Left lung (tissue), 10 donors: ENCODE measurements around the gene WDR35. TPM values are rescaled to one million over a fixed set of nuclear protein-coding genes. Genes with fewer than 3 reads are reported as not detected.

Experiments
- ATAC-seq: fragments of 200-7000 bp; cut with Tn5 transposase; one replicate; pipeline ENCODE4 v1.9.1; 2020; ENCODE audit warnings: moderate library complexity
- DNase-seq, 4 donors: peaks; one replicate each; pipeline ENCODE4 v3.0.0-alpha.2; 2013 to 2020
- H3K27ac ChIP-seq, 2 donors: fragments of 200-600 bp; sonication (generic) in 1 of 2; one replicate each; pipeline versions ENCODE4 v1.5.0 to v1.8.0; 2020 to 2021
- H3K27me3 ChIP-seq, 2 donors: fragments of 200-600 bp; sonication (generic) in 1 of 2; one replicate each; pipeline versions ENCODE4 v1.5.0 to v1.8.0; 2020 to 2021
- H3K36me3 ChIP-seq, 2 donors: fragments of 200-600 bp; sonication (generic) in 1 of 2; one replicate each; pipeline versions ENCODE4 v1.5.0 to v1.8.0; 2020 to 2021
- H3K4me1 ChIP-seq, 2 donors: fragments of 200-600 bp; one replicate each; pipeline ENCODE4 v1.8.0; 2021
- H3K4me3 ChIP-seq, 2 donors: fragments of 200-600 bp; sonication (generic) in 1 of 2; one replicate each; pipeline versions ENCODE4 v1.5.0 to v1.8.0; 2020 to 2021; ENCODE audit warnings: mild to moderate bottlenecking in 1 of 2
- H3K9me3 ChIP-seq, 2 donors: fragments of 200-600 bp; sonication (generic) in 1 of 2; one replicate each; pipeline versions ENCODE4 v1.5.0 to v1.8.0; 2020 to 2021
- intact Hi-C, 2 donors: fragments of 100-400 bp; cut with DNase I; formaldehyde crosslinking; loops; one replicate each; pipeline versions ENCODE4 v1.11.2 to v1.14.2; 2022
- polyA plus RNA-seq, 6 donors: library from polyadenylated mRNA; unstranded; fragments of 120-200 nt; gene quantifications; one replicate each; pipeline ENCODE4 v1.2.1, GENCODE V29; 2013; ENCODE audit not compliant: insufficient read length in 6 of 6
- total RNA-seq, 2 donors: library from RNA; stranded (reverse); fragmentation: NEBNext Ultra II Directional; extraction: Animal tissue kit (Norgen Biotek cat#: 25700); gene quantifications; one replicate each; pipeline ENCODE4 v1.2.1, GENCODE V29; 2021
- TF ChIP-seq, protein P1 (sequence below), 2 donors: fragments of 200-600 bp; sonication (generic) in 1 of 2; IDR thresholded peaks; one replicate each; pipeline versions ENCODE4 v1.5.0 to v1.8.0; 2021; ENCODE audit warnings: antibody characterized with exemption in 2 of 2
- donor health status: DM: no; HTN: yes; CAD: no.
- donor health status: DM: no; HTN: no; CAD: no.

The WDR35 gene
- total and polyA plus RNA-seq, 8 donors, result 8.0 to 32.3 (median 27.7) TPM

DNA sequence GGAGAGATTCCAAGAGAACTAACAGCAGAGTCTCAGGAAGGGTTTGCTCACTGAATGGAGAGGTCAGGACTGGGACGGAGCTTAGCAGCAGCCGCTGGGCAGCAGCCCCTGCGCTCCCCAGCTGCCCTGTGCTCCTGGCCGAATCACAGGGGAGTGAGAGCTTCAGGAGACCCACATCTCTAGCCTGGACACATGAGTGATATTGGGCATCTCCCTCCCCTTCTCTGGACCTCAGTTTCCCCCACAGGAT lies 22.1 kb upstream of the WDR35 start:
- Histone ChIP-seq H3K27ac (no peak overlapping the region), H3K36me3 (no peaks in the 10 kb centered on the region), H3K4me3 (peak overlapping the region; percentile 33 to 43), H3K4me1 (peaks cover 8 to 15% of the 10 kb centered on the region in 2 donors), H3K27me3 (peaks cover 0 to 52% of the 10 kb centered on the region in 2 donors), H3K9me3 (no peaks in the 10 kb centered on the region)
- no peak for DNase-seq
- TF ChIP-seq, protein P1, sequence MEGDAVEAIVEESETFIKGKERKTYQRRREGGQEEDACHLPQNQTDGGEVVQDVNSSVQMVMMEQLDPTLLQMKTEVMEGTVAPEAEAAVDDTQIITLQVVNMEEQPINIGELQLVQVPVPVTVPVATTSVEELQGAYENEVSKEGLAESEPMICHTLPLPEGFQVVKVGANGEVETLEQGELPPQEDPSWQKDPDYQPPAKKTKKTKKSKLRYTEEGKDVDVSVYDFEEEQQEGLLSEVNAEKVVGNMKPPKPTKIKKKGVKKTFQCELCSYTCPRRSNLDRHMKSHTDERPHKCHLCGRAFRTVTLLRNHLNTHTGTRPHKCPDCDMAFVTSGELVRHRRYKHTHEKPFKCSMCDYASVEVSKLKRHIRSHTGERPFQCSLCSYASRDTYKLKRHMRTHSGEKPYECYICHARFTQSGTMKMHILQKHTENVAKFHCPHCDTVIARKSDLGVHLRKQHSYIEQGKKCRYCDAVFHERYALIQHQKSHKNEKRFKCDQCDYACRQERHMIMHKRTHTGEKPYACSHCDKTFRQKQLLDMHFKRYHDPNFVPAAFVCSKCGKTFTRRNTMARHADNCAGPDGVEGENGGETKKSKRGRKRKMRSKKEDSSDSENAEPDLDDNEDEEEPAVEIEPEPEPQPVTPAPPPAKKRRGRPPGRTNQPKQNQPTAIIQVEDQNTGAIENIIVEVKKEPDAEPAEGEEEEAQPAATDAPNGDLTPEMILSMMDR (IDR thresholded peaks at IDR 0.05), result no peak
- intact Hi-C loops, result no loop called here
- ATAC-seq, result no peak

DNA sequence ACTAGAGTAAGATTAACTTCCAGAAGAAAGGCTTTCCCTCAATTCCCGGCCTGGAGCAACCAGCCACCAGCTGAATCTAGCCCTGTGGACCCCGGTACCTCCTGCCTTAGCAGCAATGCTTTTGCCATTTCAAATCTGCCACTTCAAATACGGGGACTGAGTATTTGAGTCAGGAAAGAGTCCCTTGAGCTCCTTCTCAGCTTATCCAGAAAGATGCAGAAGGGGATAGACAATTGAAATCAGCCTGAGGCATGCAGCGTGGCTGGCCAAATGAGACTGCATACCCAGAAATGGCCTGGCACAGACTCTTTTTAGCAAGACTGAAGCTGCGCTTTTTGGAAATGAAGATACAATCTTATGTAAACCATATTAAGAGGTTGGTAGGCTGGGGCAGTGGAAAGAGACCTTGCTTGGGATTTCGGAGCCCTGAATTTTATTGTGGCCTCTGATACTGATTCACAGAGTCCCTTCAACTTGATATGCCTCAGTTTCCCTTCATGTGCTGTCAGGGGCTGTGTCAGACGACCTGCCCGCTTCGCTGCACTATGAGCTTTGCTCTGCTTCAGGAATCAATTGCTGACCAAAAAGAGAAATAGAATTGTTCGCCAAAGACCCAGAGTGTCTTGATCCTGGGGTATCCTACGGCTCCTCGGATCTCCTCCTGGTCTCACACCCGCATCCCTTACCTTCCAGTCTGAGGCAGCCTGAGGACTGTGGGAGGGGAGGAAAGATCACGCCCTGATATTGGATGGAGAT lies 21.5 kb upstream of the WDR35 start:
- Histone ChIP-seq H3K4me1 (peaks cover 8 to 15% of the 10 kb centered on the region in 2 donors), H3K4me3 (peak overlapping the region in 1 of 2 donors; percentile 43), H3K27me3 (peaks cover 0 to 52% of the 10 kb centered on the region in 2 donors), H3K27ac (no peak overlapping the region), H3K36me3 (no peaks in the 10 kb centered on the region), H3K9me3 (no peaks in the 10 kb centered on the region)
- DNase-seq (no peak), ATAC-seq (no peak)
- intact Hi-C loops, result no loop called here
- TF ChIP-seq, protein P1 (IDR thresholded peaks at IDR 0.05), result no peak

DNA sequence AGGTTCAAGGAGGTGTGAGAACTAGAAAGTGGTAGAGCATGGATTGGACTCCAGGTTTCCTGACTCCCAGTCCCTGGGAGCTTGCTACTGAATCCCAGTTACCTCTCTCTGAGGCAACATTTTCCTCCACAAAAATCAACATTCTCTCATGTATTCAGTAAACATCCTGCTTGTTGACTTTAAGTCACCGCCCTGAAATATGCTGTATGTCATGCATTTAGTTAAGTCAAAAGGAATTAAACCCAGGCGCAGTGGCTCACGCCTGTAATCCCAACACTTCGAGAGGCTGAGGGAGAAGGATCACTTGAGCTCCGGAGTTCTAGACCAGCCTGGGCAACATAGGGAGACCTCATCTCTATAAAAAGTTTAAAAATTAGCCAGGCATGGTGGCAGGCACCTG lies 18.8 kb upstream of the WDR35 start:
- no peak for ATAC-seq
- H3K36me3 ChIP-seq, result no peaks in the 10 kb centered on the region
- no peak overlapping the region for H3K27ac ChIP-seq
- peaks cover 0 to 43% of the 10 kb centered on the region in 2 donors for H3K27me3 ChIP-seq
- TF ChIP-seq, protein P1 (IDR thresholded peaks at IDR 0.05), result no peak
- intact Hi-C loops, result no loop called here
- no peaks in the 10 kb centered on the region for H3K9me3 ChIP-seq
- DNase-seq, result no peak
- peaks cover 8 to 15% of the 10 kb centered on the region in 2 donors for H3K4me1 ChIP-seq
- H3K4me3 ChIP-seq, result no peak overlapping the region

DNA sequence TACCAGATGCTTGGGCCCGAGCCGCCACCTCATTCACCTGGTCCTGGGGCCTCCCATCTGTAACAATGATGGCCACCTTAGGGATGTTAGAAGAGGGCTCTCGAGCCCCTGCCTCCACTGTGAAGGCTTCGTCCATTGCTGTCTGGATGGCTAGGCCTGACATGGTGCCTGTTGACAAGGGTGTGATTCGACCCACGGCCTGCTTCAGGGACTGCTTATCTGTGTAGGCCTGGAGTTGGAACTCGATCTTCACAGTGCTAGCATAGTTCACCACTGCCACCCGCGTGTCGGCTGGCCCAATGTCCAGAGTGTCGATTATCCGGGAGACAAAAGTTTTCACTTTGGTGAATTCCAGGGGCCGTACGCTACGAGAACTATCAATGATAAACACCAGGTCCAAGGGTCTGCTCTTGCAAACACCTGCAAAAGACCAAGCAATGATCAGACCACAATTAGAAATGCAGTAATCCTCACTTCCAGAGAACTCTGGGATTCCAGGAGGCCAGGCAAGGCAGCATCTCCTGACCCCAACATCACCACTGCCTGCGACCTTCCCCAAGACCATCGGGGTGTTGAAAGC lies 16.1 kb upstream of the WDR35 start:
- Histone ChIP-seq H3K4me1 (no peaks in the 10 kb centered on the region), H3K27ac (no peak overlapping the region), H3K4me3 (no peak overlapping the region), H3K27me3 (peaks cover 0 to 16% of the 10 kb centered on the region in 2 donors), H3K36me3 (no peaks in the 10 kb centered on the region), H3K9me3 (no peaks in the 10 kb centered on the region)
- TF ChIP-seq, protein P1 (IDR thresholded peaks at IDR 0.05), result no peak
- DNase-seq (no peak), ATAC-seq (no peak)
- intact Hi-C loops, result no loop called here

- Histone ChIP-seq H3K4me1 (no peaks in the 10 kb centered on the region), H3K4me3 (no peak overlapping the region), H3K36me3 (no peaks in the 10 kb centered on the region), H3K9me3 (no peaks in the 10 kb centered on the region), H3K27me3 (peaks cover 0 to 8% of the 10 kb centered on the region in 2 donors), H3K27ac (no peak overlapping the region)
- ATAC-seq, result no peak
- no peak for DNase-seq
- TF ChIP-seq, protein P1 (IDR thresholded peaks at IDR 0.05), result no peak
- intact Hi-C loops, result no loop called here
Observed at GRCh38 chr2:20005067-20005627, 15.2 kb upstream of the WDR35 start.
